HG03175 (cell line): ENCODE measurements around the gene CEND1.

ENCODE experiments used
- ATAC-seq: cut with Tn5 transposase; IDR thresholded peaks from one replicate; pipeline ENCODE4 v1.9.1; 2021; ENCODE audit warnings: mild to moderate bottlenecking, moderate library complexity; ENCODE audit not compliant: unreplicated experiment

The CEND1 gene

GRCh38 chr11:827897-828192 lies 38.0 kb upstream of the CEND1 start, which contains the start of gene CRACR2B:
Gene CRACR2B (plus strand): TSS chr11:827919. CDS start chr11:828608, 689 bp downstream.
- ATAC-seq, result no peak

GRCh38 chr11:827146-827896 lies 37.4 kb upstream of the CEND1 start:
- peak; percentile 43 for ATAC-seq

- ATAC-seq, result peak; percentile 1
These were observed 36.9 kb upstream of the CEND1 start for GRCh38 chr11:826836-827145.

GRCh38 chr11:826227-826621 lies 36.3 kb upstream of the CEND1 start:
- ATAC-seq, result no peak

- ATAC-seq, result no peak
These were observed 35.7 kb upstream of the CEND1 start for GRCh38 chr11:825366-826226.

GRCh38 chr11:824942-825341 lies 35.1 kb upstream of the CEND1 start:
- no peak for ATAC-seq

GRCh38 chr11:824292-824880 lies 34.5 kb upstream of the CEND1 start:
- ATAC-seq, result no peak

GRCh38 chr11:823441-824291 lies 33.8 kb upstream of the CEND1 start:
- ATAC-seq, result no peak

GRCh38 chr11:821512-822371 lies 31.9 kb upstream of the CEND1 start:
- no peak for ATAC-seq

GRCh38 chr11:820655-821511 lies 31.0 kb upstream of the CEND1 start:
- no peak for ATAC-seq

- peak; percentile 66 for ATAC-seq
These were observed 30.2 kb upstream of the CEND1 start for GRCh38 chr11:819943-820649.

- peak; percentile 65 for ATAC-seq
These were observed 29.4 kb upstream of the CEND1 start for GRCh38 chr11:819129-819931.

- peak; percentile 1 for ATAC-seq
These were observed 28.7 kb upstream of the CEND1 start, which contains the start of gene PNPLA2 for GRCh38 chr11:818396-819128. Gene PNPLA2 (plus strand): TSS chr11:818914. CDS start chr11:819719, 805 bp downstream.

GRCh38 chr11:816433-816779 lies 26.5 kb upstream of the CEND1 start:
- no peak for ATAC-seq

- no peak for ATAC-seq
These were observed 26.0 kb upstream of the CEND1 start for GRCh38 chr11:815675-816432.

- no peak for ATAC-seq
These were observed 23.7 kb upstream of the CEND1 start for GRCh38 chr11:813456-814096.
